Stimulated activated naive CD4-positive, alpha-beta T cell treated with Interleukin-2 at 50 U/mL for 16 hours (primary cell): ENCODE results near the gene PRR29.
"Not testable (repeated sequence)": the region's sequence is repeated elsewhere in the genome, so short reads cannot be mapped to it uniquely, and the experiment has no call there.

ENCODE experiments used
- DNase-seq: peaks from one replicate; lab custom pipeline; 2025; lab: John Stamatoyannopoulos, UW

PRR29 gene

GRCh38 chr17:64015447-64015846 is 17.3 kb downstream of the PRR29 start:
- no peak for DNase-seq

GRCh38 chr17:64016231-64016784 is 18.2 kb downstream of the PRR29 start:
- DNase-seq, result no peak

GRCh38 chr17:64016974-64017373 is 18.8 kb downstream of the PRR29 start:
- DNase-seq, result no peak

- DNase-seq, result no peak
Observed at GRCh38 chr17:64017381-64017980, 19.3 kb downstream of the PRR29 start.

- DNase-seq, result not testable (repeated sequence)
Observed at GRCh38 chr17:64019551-64019961, 21.4 kb downstream of the PRR29 start.

GRCh38 chr17:64020056-64020766 is 22.1 kb downstream of the PRR29 start, which contains the start of gene ICAM2:
Gene ICAM2 (minus strand): TSS chr17:64020633. CDS start chr17:64006691, 13,942 bp downstream.
- DNase-seq, result peak; percentile 85

- DNase-seq, result no peak
Observed at GRCh38 chr17:64022611-64023063, 24.5 kb downstream of the PRR29 start.

GRCh38 chr17:64024215-64024654 is 26.1 kb downstream of the PRR29 start:
- DNase-seq, result no peak

GRCh38 chr17:64024781-64025731 is 26.9 kb downstream of the PRR29 start:
- peak; percentile 39 for DNase-seq

GRCh38 chr17:64025732-64026294 is 27.7 kb downstream of the PRR29 start:
- DNase-seq, result peak; percentile 86

- peak; percentile 69 for DNase-seq
Observed at GRCh38 chr17:64028874-64029464, 30.8 kb downstream of the PRR29 start.

GRCh38 chr17:64032081-64032480 is 33.9 kb downstream of the PRR29 start:
- no peak for DNase-seq

- no peak for DNase-seq
Observed at GRCh38 chr17:64036198-64036922, 38.2 kb downstream of the PRR29 start.

- no peak for DNase-seq
Observed at GRCh38 chr17:64037180-64037579, 39.0 kb downstream of the PRR29 start.

GRCh38 chr17:64037802-64038201 is 39.7 kb downstream of the PRR29 start:
- no peak for DNase-seq

GRCh38 chr17:64038331-64039105 is 40.4 kb downstream of the PRR29 start:
- no peak for DNase-seq

- DNase-seq, result no peak
Observed at GRCh38 chr17:64039106-64039400, 40.9 kb downstream of the PRR29 start.

- no peak for DNase-seq
Observed at GRCh38 chr17:64040206-64040605, 42.1 kb downstream of the PRR29 start.

- no peak for DNase-seq
Observed at GRCh38 chr17:64041912-64042311, 43.8 kb downstream of the PRR29 start.
